Stimulated activated CD4-positive, alpha-beta T cell treated with anti-CD3 and anti-CD28 coated beads, Interleukin-12 subunit alpha, Interleukin-12 subunit beta, amount 100 ng/mL, for 24 hours (primary cell): ENCODE data around the gene ZBTB46.
"Not testable (repeated sequence)": the region's sequence is repeated elsewhere in the genome, so short reads cannot be mapped to it uniquely, and the experiment has no call there.

Source experiments
- DNase-seq, 2 experiments: peaks; one replicate each; pipeline ENCODE4 v3.0.0-alpha.2; 2020; ENCODE audit warnings: low read depth in 2 of 2

Gene ZBTB46

GRCh38 chr20:63858393-63859165 is 27.5 kb upstream of the ZBTB46 start:
- DNase-seq = no peak

- DNase-seq = no peak
These were observed 26.8 kb upstream of the ZBTB46 start for GRCh38 chr20:63857764-63858392.

- DNase-seq = no peak
These were observed 25.0 kb upstream of the ZBTB46 start for GRCh38 chr20:63856098-63856511.

- no peak for DNase-seq
These were observed 24.5 kb upstream of the ZBTB46 start for GRCh38 chr20:63855363-63856097.

- DNase-seq = no peak
These were observed 23.8 kb upstream of the ZBTB46 start for GRCh38 chr20:63854766-63855362.

DNA sequence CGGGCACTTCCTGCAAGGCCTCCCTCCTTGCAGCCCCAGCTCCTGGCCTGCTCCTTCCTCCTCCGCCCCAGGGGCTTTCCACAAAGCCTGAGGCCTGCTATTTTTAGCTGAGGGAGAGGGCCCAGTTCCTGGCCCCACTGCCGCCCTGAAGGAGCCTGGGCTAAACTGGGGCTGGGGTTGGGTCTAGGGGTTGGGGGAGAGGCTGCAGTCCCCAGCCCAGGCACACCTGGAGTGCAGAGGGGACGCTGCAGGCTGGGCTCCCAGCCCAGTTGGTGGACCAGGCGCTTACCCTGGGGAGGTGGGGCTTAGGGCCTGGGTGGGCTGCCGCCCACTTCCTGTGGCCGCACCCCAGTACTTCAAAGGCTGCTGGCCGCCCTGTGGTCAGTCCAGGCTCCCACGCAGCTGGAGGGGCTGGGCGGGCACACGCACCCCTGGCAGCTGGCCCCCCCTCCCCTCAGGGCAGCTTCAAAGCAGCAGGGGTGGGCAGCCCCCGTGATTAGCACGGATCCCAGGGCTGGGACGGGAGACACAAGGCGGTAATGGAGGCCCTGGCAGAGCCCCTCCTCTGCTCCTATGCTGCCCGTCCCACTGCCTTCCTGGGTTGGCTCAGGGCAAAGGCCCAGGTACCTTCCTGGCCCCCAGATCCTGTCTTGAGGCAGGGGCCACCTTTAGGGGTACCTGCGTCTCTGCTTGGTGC is 23.2 kb upstream of the ZBTB46 start:
- no peak for DNase-seq

DNA sequence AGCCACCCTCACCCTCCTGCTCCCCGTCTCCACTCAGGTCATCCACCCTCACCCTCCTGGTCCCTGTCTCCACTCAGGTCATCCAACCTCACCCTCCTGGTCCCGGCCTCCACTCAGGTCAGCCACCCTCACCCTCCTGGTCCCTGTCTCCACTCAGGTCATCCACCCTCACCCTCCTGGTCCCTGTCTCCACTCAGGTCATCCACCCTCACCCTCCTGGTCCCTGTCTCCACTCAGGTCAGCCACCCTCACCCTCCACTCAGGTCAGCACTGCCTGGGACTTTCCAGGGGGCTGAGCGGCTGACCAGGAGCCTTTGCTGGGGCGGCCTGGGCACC is 22.6 kb upstream of the ZBTB46 start:
- DNase-seq = not testable (repeated sequence)

GRCh38 chr20:63851548-63851943 is 20.5 kb upstream of the ZBTB46 start:
- DNase-seq = not testable (repeated sequence)

DNA sequence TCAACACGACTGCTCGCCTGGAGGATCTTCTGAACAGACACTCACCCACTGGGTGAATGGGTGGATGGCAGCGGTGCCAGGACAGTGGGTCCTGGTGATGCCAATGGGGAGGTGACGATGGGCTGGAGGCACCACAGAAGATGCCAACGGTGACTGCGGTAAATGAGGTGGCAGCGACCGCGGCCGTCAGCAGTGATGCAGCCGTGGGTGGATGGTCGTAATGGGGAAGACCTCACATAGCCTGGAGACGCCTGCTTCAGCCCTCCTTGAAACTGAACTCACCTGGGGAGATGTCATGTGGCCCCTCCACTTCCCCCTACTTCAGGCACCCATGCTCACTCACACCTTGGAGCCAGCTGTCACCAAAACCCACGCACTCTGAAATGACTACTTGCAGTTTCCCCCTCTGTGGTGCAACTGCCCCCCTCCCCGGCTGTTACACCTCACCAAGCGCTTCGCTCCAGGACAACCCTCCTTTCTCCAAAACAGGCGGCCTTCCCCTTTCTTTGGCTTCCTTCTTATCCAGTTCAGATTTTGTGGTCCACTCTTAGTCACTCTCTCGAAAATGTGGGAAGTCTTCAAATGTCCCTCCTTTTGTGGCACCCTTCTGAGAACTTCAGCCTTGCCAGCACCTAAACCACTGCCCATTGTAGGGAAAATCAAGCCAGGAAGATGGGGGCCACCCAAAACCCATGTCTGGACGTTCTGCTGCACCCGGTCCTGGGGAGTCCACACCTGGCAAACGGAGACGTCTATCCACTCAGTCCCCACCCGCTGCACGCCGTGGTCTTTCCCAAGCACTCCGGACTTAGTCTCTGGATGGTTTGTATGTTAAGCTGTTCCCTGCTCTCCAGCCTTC is 19.9 kb upstream of the ZBTB46 start:
- DNase-seq = peak in 1 of 2 experiments; percentile 57

- DNase-seq = no peak
These were observed 17.2 kb upstream of the ZBTB46 start for GRCh38 chr20:63848003-63848911.

GRCh38 chr20:63847237-63848002 is 16.4 kb upstream of the ZBTB46 start:
- DNase-seq = no peak

GRCh38 chr20:63846888-63847236 is 15.8 kb upstream of the ZBTB46 start:
- DNase-seq = no peak

- DNase-seq = no peak
These were observed 15.2 kb upstream of the ZBTB46 start for GRCh38 chr20:63846128-63846771.

GRCh38 chr20:63844511-63844991 is 13.5 kb upstream of the ZBTB46 start:
- no peak for DNase-seq

GRCh38 chr20:63843778-63844177 is 12.7 kb upstream of the ZBTB46 start:
- no peak for DNase-seq

DNA sequence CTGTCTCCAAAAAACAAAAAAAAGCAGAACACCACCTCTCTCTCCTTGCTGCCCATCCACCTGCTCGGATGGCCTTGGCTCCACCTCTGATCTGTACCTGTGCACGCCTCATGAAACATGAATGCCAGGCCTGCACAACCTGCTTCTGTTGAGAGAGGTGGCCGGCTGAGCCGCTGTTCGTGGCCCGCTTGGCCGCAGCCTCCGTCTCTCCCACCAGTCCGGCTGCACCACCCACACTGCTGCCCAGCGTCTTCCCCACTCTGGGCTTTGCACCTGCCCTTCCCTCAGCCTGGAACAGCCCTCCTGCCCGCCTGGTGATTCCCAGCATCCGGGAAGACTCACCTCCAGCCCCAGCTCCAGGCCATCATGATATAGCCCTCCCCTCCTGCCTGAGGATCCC is 12.2 kb upstream of the ZBTB46 start:
- no peak for DNase-seq

DNA sequence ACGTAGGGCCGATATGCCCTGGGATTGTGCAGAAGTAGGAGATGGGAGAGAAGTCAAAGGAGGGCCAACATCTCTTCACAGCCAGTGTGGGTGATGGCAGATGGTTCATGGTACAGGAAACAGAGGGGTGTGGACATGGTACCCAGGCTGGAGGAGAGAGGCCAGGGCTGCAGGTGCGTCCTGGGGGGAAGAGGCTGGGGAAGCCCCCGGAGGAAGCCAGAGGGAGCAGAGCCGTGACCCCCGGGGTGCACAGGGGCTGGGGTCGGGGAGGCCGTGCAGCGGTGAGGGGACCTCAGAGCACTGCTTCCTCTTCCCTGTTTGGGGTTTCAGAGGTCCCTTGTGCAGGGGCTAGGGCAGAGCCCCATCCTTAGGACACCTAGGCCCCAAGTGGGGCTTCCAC is 11.2 kb upstream of the ZBTB46 start:
- DNase-seq = no peak

DNA sequence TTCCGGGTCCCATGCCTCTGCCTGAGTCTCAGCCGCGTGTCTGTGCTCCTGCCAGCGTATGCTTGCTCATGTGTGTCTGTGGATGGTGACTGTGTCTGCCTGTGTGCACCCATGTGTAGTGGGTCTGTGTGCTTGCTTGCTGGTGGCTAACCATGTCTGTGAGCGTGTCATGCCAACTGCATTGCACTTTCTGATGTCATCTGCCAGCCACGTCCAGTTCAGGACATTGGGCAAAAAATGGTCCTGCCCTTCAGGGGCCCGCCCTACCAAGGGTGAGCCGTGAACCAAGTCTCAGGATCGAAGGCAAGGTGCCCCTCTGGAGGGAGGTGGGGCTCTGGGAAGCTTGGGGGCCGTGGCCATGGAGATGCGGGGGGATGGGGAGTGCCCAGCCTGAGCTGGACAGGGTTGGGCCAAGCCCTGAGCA is 9.4 kb upstream of the ZBTB46 start:
- no peak for DNase-seq
